ENCODE measurements around the gene EYA2.

- TF ChIP-seq POLR2A (IDR thresholded peaks at IDR 0.05) (no peak), POLR2AphosphoS5 (IDR thresholded peaks at IDR 0.05) (no peak)
- TF ChIP-seq, protein P1, sequence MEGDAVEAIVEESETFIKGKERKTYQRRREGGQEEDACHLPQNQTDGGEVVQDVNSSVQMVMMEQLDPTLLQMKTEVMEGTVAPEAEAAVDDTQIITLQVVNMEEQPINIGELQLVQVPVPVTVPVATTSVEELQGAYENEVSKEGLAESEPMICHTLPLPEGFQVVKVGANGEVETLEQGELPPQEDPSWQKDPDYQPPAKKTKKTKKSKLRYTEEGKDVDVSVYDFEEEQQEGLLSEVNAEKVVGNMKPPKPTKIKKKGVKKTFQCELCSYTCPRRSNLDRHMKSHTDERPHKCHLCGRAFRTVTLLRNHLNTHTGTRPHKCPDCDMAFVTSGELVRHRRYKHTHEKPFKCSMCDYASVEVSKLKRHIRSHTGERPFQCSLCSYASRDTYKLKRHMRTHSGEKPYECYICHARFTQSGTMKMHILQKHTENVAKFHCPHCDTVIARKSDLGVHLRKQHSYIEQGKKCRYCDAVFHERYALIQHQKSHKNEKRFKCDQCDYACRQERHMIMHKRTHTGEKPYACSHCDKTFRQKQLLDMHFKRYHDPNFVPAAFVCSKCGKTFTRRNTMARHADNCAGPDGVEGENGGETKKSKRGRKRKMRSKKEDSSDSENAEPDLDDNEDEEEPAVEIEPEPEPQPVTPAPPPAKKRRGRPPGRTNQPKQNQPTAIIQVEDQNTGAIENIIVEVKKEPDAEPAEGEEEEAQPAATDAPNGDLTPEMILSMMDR (IDR thresholded peaks at IDR 0.05) = no peak
Measured at GRCh38 chr20:46985250-46985649, 90.6 kb downstream of the EYA2 start.

All from breast epithelium (tissue), 3 donors.